ENCODE data around the gene PDILT.

- TF ChIP-seq KDM1A (IDR thresholded peaks at IDR 0.05; ENCODE audit: borderline replicate concordance, low read length), result no peak
- TF ChIP-seq CTCF (IDR thresholded peaks at IDR 0.05; ENCODE audit: control extremely low read depth in 1 of 3, insufficient read depth in 1 of 3, low read depth in 1 of 3, low read length in 3 of 3), result no peak
- no peak for TF ChIP-seq RAD21 (IDR thresholded peaks at IDR 0.05 in 1 of 2, conservative IDR thresholded peaks at IDR 0.05 in 1 of 2; ENCODE audit: low read depth in 2 of 2, low read length in 2 of 2)
- TF ChIP-seq KDM5A (IDR thresholded peaks at IDR 0.05; ENCODE audit: low read length), result no peak
Measured at GRCh38 chr16:20310421-20311395, 93.8 kb downstream of the PDILT start.

Measured in H1 (cell line).